ENCODE results near the gene KIAA1217. TPM values are rescaled to one million over a fixed set of nuclear protein-coding genes. Genes with fewer than 3 reads are reported as not detected.

Gene KIAA1217
- total and polyA plus RNA-seq, 12 donors = 10.8 to 73.7 (median 40.8) TPM

- Histone ChIP-seq H3K27me3 (no peaks in the 10 kb centered on the region), H3K27ac (no peak overlapping the region), H3K4me3 (no peak overlapping the region), H3K9me3 (replicated peaks in 1 of 3) (no peaks in the 10 kb centered on the region), H3K4me1 (replicated peaks in 1 of 2) (no peaks in the 10 kb centered on the region), H3K36me3 (replicated peaks in 1 of 2) (peaks cover 0 to 6% of the 10 kb centered on the region in 2 donors)
- intact Hi-C loops (cut with DNase I) = no loop called here
- 60 to 81% (median 67%) methylated on average over 2 of the region's 2 CpGs for WGBS, 4 donors
- TF ChIP-seq POLR2A (IDR thresholded peaks at IDR 0.05) = no peak
- TF ChIP-seq, protein P1, sequence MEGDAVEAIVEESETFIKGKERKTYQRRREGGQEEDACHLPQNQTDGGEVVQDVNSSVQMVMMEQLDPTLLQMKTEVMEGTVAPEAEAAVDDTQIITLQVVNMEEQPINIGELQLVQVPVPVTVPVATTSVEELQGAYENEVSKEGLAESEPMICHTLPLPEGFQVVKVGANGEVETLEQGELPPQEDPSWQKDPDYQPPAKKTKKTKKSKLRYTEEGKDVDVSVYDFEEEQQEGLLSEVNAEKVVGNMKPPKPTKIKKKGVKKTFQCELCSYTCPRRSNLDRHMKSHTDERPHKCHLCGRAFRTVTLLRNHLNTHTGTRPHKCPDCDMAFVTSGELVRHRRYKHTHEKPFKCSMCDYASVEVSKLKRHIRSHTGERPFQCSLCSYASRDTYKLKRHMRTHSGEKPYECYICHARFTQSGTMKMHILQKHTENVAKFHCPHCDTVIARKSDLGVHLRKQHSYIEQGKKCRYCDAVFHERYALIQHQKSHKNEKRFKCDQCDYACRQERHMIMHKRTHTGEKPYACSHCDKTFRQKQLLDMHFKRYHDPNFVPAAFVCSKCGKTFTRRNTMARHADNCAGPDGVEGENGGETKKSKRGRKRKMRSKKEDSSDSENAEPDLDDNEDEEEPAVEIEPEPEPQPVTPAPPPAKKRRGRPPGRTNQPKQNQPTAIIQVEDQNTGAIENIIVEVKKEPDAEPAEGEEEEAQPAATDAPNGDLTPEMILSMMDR (IDR thresholded peaks at IDR 0.05) = no peak
- no peak for DNase-seq
These were observed 219.5 kb downstream of the KIAA1217 start for GRCh38 chr10:24428410-24428782.

DNA sequence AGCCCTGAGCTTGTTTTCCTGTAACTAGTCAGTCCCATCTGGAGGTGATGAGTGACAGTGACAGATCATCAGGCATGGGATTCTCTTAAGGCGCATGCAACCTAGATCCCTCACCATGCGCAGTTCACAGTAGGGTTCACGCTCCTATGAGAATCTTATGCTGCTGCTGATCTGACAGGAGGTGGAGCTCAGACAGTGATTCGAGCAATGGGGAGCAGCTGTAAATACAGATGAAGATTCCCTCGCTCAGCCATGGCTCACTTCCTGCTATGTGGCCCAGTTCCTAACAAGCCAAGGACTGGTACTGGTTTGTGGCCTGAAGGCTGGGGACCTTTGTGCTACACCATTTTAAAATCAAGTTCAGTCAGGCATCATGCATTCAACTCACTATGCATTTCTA is 221.7 kb downstream of the KIAA1217 start:
- Histone ChIP-seq H3K36me3 (replicated peaks in 1 of 2) (peaks cover 0 to 8% of the 10 kb centered on the region in 2 donors), H3K9me3 (replicated peaks in 1 of 3) (no peaks in the 10 kb centered on the region), H3K27ac (no peak overlapping the region), H3K4me1 (replicated peaks in 1 of 2) (peaks cover 0 to 2% of the 10 kb centered on the region in 2 donors), H3K4me3 (no peak overlapping the region), H3K27me3 (no peaks in the 10 kb centered on the region)
- no peak for DNase-seq
- 92 to 98% (median 96%) methylated on average over 4 to 5 of the region's 5 CpGs for WGBS, 4 donors
- TF ChIP-seq, protein P1 (IDR thresholded peaks at IDR 0.05) = no peak
- no peak for TF ChIP-seq POLR2A (IDR thresholded peaks at IDR 0.05)
- intact Hi-C loops (cut with DNase I) = no loop called here

DNA sequence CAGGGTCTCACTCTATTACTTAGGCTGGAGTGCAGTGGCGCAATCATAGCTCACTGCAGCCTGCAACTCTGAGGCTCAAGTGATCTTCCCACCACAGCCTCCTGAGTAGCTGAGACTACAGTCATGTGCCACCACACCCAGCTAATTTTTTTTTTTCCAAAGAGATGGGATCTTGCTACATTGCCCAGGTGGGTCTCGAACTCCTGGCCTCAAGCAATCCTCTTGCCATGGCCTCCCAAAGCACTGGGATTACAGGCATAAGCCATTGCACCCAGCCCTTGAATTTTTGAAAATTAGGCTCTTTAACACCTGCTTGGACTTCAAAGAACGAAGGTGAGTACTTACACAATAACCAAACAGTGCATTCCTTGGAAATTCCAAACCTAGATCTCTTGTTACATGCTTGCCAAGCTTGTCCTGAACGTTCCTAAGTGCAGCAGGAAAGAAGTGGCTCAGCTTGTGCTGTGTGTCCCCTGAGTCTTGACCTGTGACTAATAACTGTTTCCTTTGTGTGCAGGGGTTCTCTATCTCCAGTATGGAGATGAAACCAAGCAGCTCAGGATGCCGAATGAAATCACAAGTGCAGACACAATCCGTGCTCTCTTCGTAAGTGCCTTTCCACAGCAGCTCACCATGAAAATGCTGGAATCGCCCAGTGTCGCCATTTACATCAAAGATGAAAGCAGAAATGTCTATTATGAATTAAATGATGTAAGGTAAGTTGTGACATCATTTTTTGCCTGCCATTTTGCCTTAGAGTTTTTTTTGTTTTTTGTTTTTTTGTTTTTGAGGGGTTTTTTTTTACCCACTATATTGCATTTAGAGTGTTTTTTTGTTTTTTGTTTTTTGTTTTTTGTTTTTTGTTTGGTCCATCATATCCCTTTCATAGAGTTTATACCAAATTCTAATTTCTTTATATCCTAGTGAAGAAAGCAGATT is 223.8 kb downstream of the KIAA1217 start:
- intact Hi-C loops (cut with DNase I) = no loop called here
- 80 to 87% (median 83%) methylated on average over 9 of the region's 9 CpGs for WGBS, 4 donors
- Histone ChIP-seq H3K4me1 (replicated peaks in 1 of 2) (peaks cover 0 to 4% of the 10 kb centered on the region in 2 donors), H3K27me3 (no peaks in the 10 kb centered on the region), H3K9me3 (replicated peaks in 1 of 3) (no peaks in the 10 kb centered on the region), H3K4me3 (no peak overlapping the region), H3K36me3 (replicated peaks in 1 of 2) (peaks cover 0 to 8% of the 10 kb centered on the region in 2 donors), H3K27ac (no peak overlapping the region)
- TF ChIP-seq, protein P1 (IDR thresholded peaks at IDR 0.05) = no peak
- no peak for TF ChIP-seq POLR2A (IDR thresholded peaks at IDR 0.05)
- no peak for DNase-seq

DNA sequence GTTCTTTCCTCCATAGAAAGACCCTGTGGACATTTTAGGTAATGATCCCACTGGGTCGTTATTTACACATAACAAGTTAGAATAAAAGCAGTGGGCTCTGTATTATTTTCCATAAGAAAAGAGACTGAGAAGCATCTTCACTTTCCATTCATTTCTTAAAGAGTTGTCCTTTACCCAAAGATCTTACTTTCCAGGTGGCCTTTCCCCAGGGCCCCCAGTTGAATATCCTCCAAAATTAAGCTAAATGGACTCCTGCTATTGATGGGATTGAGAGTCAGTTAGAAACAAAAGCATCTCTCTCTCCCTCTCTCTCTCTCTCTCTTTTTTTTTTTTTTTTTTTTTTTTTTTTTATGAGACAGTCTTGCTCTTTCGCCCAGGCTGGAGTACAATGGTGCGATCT is 224.8 kb downstream of the KIAA1217 start:
- Histone ChIP-seq H3K9me3 (replicated peaks in 1 of 3) (no peaks in the 10 kb centered on the region), H3K36me3 (replicated peaks in 1 of 2) (peaks cover 0 to 8% of the 10 kb centered on the region in 2 donors), H3K4me1 (replicated peaks in 1 of 2) (peaks cover 0 to 4% of the 10 kb centered on the region in 2 donors), H3K27ac (no peak overlapping the region), H3K27me3 (no peaks in the 10 kb centered on the region), H3K4me3 (no peak overlapping the region)
- no peak for DNase-seq
- no peak for TF ChIP-seq POLR2A (IDR thresholded peaks at IDR 0.05)
- intact Hi-C loops (cut with DNase I) = no loop called here
- WGBS, 4 donors = 91 to 98% (median 93%) methylated on average over 3 of the region's 3 CpGs

All from adrenal gland (tissue), 12 donors.